Gastroesophageal sphincter (tissue), 4 donors: ENCODE results near the gene PAK1. TPM values are rescaled to one million over a fixed set of nuclear protein-coding genes. Genes with fewer than 3 reads are reported as not detected.

Source experiments
- ATAC-seq: fragments of 150-250 bp; one replicate; pipeline ENCODE4 v1.9.1; 2016; ENCODE audit warnings: mild to moderate bottlenecking, moderate library complexity
- H3K27ac ChIP-seq, 4 donors: fragments of 200-600 bp; sonication (generic) in 3 of 4; 1 replicate in 3 of 4; 2 replicates in 1 of 4; pipeline ENCODE4 v1.5.1; 2016 to 2019
- H3K27me3 ChIP-seq: fragments of 200-600 bp; sonication (generic); one replicate; pipeline ENCODE4 v1.5.1; 2019
- H3K36me3 ChIP-seq, 2 donors: fragments of 200-600 bp; sonication (generic); one replicate each; pipeline ENCODE4 v1.5.1; 2019; ENCODE audit warnings: control low read depth in 1 of 2
- H3K4me1 ChIP-seq, 3 donors: fragments of 200-600 bp; sonication (generic); 1 replicate in 2 of 3; 2 replicates in 1 of 3; pipeline ENCODE4 v1.5.1; 2016 to 2019; ENCODE audit warnings: control low read depth in 2 of 3
- H3K4me3 ChIP-seq, 2 donors: fragments of 200-600 bp; sonication (generic); one replicate each; pipeline ENCODE4 v1.5.1; 2019; ENCODE audit warnings: mild to moderate bottlenecking in 1 of 2, moderate library complexity in 1 of 2
- H3K9me3 ChIP-seq, 3 donors: fragments of 200-600 bp; sonication (generic); one replicate each; pipeline ENCODE4 v1.5.1; 2017 to 2019; ENCODE audit warnings: control low read depth in 2 of 3
- EP300 ChIP-seq: sonication (generic); formaldehyde crosslinking; IDR thresholded peaks from one replicate; pipeline ENCODE4 v1.6.1; 2017; ENCODE audit warnings: antibody characterized with exemption, mild to moderate bottlenecking
- POLR2A ChIP-seq, 2 donors: fragments of 450-650 bp; IDR thresholded peaks; one replicate each; pipeline ENCODE4 v1.6.1; 2017; ENCODE audit warnings: antibody characterized with exemption in 2 of 2, mild to moderate bottlenecking in 2 of 2, moderate library complexity in 1 of 2
- POLR2AphosphoS5 ChIP-seq: sonication (generic); formaldehyde crosslinking; IDR thresholded peaks from one replicate; pipeline ENCODE4 v1.6.1; 2017; ENCODE audit warnings: antibody characterized with exemption
- WGBS, 2 donors: methylation state at CpG; one replicate each; pipeline ENCODE4 v1.1.5; 2018; ENCODE audit warnings: low coverage in 1 of 2; 5-methylcytosine and 5-hydroxymethylcytosine counted together
- total RNA-seq, 4 donors: library from RNA; depleted of rRNA; stranded (reverse); fragments of >200 nt; gene quantifications; one replicate each; pipeline ENCODE4 v1.1.0, GENCODE V29; 2016
- TF ChIP-seq, protein P1 (sequence below), 4 experiments: fragments of 200-600 bp in 2 of 4; fragments of 450-650 bp in 2 of 4; sonication (generic) in 1 of 4; IDR thresholded peaks; one replicate each; pipeline ENCODE4 v1.5.1; 2017 to 2019; ENCODE audit warnings: antibody characterized with exemption in 4 of 4, mild to moderate bottlenecking in 2 of 4, moderate library complexity in 2 of 4

PAK1 gene
- 10 to 100 TPM; 29.8 to 48.1 (median 40.2) TPM for total RNA-seq

DNA sequence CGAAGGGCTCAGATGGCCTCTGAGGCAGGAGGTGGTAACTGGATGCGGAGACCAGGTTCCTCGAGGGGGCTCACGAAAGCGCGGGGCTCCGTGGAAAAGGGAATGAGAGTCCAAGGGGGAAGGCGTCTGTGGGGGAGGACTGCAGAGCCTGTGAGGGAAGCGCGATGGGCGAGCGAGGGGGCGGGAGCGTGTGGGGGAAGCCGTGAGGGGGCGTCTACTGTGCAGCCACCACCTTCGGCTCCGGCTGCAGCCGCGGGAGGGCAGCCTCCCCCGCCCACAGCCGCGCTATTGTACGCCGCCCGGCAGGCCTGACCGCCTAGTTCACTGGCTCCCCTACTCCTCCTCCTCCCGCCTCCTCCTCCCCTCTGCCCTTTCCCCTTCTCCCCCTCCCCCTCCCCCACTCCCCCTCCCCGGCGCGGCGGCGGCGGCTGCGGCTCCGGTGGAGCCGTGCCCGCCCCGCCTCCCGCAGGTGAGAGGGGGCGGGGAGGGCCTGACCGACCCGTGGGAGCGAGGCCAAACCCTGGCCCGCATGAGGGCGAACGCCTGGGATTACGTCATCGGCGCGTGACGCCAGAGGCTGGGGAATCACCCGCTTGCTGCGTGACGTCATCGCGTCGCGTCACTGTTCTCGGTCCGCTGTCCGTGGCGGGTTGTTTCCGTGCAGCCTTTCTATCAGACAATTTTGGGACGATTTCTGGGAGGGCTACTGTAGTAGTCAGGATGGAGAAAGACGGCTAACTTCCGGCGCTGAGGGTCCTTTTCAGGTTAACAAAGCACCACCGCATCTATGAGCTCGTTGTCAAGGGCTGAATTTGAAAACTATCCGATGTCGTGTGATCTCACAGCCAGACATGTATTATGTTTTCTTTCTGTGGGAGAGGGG is at the start of gene PAK1:
Gene PAK1, minus strand, starts transcription at position 294 of the 883 bp plus-strand sequence. CDS start 81,574 bp downstream, outside the sequence.
- Histone ChIP-seq H3K27ac (peak within 1 kb of the TSS; percentile 36 to 85 (median 84)), H3K36me3 (no peaks in the 10 kb centered on the region), H3K4me3 (peak within 1 kb of the TSS; percentile 85 to 92), H3K27me3 (no peaks in the 10 kb centered on the region), H3K4me1 (peaks cover 0 to 24% (median 0%) of the 10 kb centered on the region in 3 donors), H3K9me3 (no peaks in the 10 kb centered on the region)
- ATAC-seq: peak; percentile 86
- TF ChIP-seq POLR2AphosphoS5 (peak; percentile 54), POLR2A (IDR thresholded peaks at IDR 0.05) (no peak), EP300 (no peak)
- TF ChIP-seq, protein P1, sequence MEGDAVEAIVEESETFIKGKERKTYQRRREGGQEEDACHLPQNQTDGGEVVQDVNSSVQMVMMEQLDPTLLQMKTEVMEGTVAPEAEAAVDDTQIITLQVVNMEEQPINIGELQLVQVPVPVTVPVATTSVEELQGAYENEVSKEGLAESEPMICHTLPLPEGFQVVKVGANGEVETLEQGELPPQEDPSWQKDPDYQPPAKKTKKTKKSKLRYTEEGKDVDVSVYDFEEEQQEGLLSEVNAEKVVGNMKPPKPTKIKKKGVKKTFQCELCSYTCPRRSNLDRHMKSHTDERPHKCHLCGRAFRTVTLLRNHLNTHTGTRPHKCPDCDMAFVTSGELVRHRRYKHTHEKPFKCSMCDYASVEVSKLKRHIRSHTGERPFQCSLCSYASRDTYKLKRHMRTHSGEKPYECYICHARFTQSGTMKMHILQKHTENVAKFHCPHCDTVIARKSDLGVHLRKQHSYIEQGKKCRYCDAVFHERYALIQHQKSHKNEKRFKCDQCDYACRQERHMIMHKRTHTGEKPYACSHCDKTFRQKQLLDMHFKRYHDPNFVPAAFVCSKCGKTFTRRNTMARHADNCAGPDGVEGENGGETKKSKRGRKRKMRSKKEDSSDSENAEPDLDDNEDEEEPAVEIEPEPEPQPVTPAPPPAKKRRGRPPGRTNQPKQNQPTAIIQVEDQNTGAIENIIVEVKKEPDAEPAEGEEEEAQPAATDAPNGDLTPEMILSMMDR (IDR thresholded peaks at IDR 0.05): peak in 1 of 4 experiments; percentile 46
- WGBS, 2 donors: 0% methylated on average over 7 to 17 of the region's 72 CpGs

DNA sequence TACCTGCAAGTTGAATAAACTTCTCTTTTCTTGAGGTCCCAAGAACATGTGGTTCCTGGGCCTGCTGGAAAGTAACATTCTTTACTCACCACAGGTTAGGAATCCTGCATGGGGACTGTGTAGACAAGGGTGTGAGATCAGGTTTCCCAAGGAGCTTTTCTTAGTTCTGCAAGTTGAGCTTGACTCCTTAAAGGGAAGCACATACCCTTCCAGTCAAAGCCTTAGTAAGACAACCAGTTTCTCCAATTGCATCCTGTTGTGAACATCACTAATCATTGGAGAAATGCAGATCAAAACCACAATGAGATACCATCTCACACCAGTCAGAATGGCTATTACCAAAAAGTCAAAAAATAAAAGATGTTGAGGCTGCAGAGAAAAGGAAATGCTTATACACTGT is 48.3 kb upstream of the PAK1 start:
- no peaks in the 10 kb centered on the region for H3K4me1 ChIP-seq
- H3K9me3 ChIP-seq: no peaks in the 10 kb centered on the region
- no peak overlapping the region for H3K27ac ChIP-seq
- H3K4me3 ChIP-seq: no peak overlapping the region
- no peaks in the 10 kb centered on the region for H3K36me3 ChIP-seq
- no peaks in the 10 kb centered on the region for H3K27me3 ChIP-seq
- TF ChIP-seq POLR2AphosphoS5 (no peak), EP300 (no peak), POLR2A (IDR thresholded peaks at IDR 0.05) (no peak)
- TF ChIP-seq, protein P1 (IDR thresholded peaks at IDR 0.05): no peak
- no peak for ATAC-seq

DNA sequence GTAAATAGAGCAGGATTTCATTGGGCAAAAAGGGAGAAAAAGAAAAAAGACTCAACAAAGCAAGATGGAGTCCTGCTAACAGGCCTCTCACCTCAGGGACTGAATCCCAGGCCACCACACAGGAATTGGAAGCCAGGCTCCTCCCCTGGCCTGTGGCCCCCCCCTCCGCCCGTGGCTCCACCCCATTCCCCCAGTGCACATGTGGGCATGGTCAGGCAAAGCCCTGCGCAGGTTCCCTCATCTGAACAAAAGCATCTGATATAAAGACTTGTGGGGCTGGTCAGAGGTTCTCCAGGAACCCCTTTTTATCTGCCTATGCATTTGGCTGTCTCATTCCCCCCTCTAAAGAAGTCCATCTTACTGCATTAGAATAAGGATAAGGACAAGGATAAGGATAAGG is 46.0 kb upstream of the PAK1 start:
- ATAC-seq: no peak
- H3K4me3 ChIP-seq: no peak overlapping the region
- H3K27me3 ChIP-seq: no peaks in the 10 kb centered on the region
- H3K9me3 ChIP-seq: no peaks in the 10 kb centered on the region
- no peak overlapping the region for H3K27ac ChIP-seq
- TF ChIP-seq POLR2A (IDR thresholded peaks at IDR 0.05): no peak
- TF ChIP-seq POLR2AphosphoS5: no peak
- TF ChIP-seq, protein P1 (IDR thresholded peaks at IDR 0.05): no peak
- TF ChIP-seq EP300: no peak
- 44 to 79% methylated on average over 2 to 3 of the region's 3 CpGs for WGBS, 2 donors
- no peaks in the 10 kb centered on the region for H3K36me3 ChIP-seq
- no peaks in the 10 kb centered on the region for H3K4me1 ChIP-seq

DNA sequence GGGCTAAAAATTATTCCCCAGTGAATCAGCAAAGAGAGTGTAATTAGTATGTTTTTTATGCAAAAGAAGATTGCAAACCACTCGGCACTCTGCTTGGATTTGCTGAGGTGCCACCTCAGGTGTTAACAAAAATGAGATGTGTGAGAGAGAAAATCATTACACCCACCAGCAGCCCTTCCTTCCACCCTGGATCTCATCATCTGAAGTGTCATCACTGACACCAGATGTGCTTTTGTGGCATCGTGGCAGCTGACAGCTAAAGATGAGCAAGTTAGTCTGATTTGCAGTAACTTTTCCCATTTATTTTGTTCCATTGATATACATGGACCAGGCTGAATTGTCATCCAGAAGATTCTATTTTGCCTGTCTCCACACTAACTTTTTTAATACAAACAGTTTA is 44.6 kb upstream of the PAK1 start:
- Histone ChIP-seq H3K4me1 (no peaks in the 10 kb centered on the region), H3K4me3 (no peak overlapping the region), H3K27ac (no peak overlapping the region), H3K27me3 (no peaks in the 10 kb centered on the region), H3K9me3 (no peaks in the 10 kb centered on the region), H3K36me3 (no peaks in the 10 kb centered on the region)
- TF ChIP-seq POLR2A (IDR thresholded peaks at IDR 0.05): no peak
- TF ChIP-seq, protein P1 (IDR thresholded peaks at IDR 0.05): no peak
- no peak for TF ChIP-seq EP300
- no peak for TF ChIP-seq POLR2AphosphoS5
- no peak for ATAC-seq
- WGBS, 2 donors: 65 to 76% methylated on average over 2 of the region's 2 CpGs

DNA sequence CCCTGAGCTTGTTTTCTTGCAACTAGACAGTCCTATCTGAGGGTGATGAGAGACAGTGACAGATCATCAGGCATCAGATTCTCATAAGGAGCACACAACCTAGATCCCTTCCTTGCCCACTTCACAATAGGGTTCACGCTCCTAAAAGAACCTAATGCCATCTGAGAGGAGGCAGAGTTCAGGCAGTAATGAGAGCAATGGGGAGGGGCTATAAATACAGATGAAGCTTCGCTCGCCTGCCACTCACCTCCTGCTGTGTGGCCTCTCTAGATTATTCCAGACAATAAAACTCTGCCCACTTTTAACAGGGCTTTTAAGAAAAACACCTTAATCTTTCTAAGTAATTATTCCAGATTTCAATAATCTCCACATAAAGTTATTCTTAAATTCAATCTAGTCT is 43.9 kb upstream of the PAK1 start:
- 82 to 83% methylated on average over 3 of the region's 3 CpGs for WGBS, 2 donors
- Histone ChIP-seq H3K9me3 (no peaks in the 10 kb centered on the region), H3K36me3 (no peaks in the 10 kb centered on the region), H3K4me3 (no peak overlapping the region), H3K27me3 (no peaks in the 10 kb centered on the region), H3K27ac (no peak overlapping the region), H3K4me1 (no peaks in the 10 kb centered on the region)
- no peak for TF ChIP-seq POLR2A (IDR thresholded peaks at IDR 0.05)
- no peak for TF ChIP-seq POLR2AphosphoS5
- TF ChIP-seq, protein P1 (IDR thresholded peaks at IDR 0.05): no peak
- TF ChIP-seq EP300: no peak
- no peak for ATAC-seq
